UCSD-AML1 (cell line): ENCODE measurements around the gene SLC24A3.
"Not testable (repeated sequence)": the region's sequence is repeated elsewhere in the genome, so short reads cannot be mapped to it uniquely, and the experiment has no call there.

Experiments used
- DNase-seq: peaks from one replicate; lab custom pipeline; 2025; ENCODE audit not compliant: unreplicated experiment; lab: John Stamatoyannopoulos, UW

Gene SLC24A3

GRCh38 chr20:19616620-19617019 is 404.2 kb downstream of the SLC24A3 start:
- DNase-seq, result no peak

GRCh38 chr20:19617256-19617655 is 404.8 kb downstream of the SLC24A3 start:
- DNase-seq, result no peak

DNA sequence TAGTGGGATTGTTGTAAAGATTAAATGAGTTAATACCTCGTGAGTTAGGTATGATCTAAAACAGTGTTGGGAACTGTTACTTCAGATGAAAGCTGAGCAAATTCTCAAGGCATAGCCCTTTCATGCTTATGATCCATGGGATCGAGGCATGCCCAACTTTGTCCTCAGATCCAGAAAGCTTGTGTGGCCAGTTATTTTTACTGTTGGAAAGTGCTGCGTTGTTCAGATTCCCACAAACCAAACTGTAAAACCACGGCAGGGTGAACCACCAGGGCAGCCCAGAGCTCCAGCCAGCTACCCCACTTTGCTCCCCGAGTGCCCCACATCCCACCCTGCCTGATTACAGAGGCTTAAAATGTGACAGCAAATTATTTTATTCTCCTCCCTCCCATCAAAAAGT is 406.3 kb downstream of the SLC24A3 start:
- no peak for DNase-seq

- DNase-seq, result no peak
These were observed 407.5 kb downstream of the SLC24A3 start for GRCh38 chr20:19619904-19620430.

DNA sequence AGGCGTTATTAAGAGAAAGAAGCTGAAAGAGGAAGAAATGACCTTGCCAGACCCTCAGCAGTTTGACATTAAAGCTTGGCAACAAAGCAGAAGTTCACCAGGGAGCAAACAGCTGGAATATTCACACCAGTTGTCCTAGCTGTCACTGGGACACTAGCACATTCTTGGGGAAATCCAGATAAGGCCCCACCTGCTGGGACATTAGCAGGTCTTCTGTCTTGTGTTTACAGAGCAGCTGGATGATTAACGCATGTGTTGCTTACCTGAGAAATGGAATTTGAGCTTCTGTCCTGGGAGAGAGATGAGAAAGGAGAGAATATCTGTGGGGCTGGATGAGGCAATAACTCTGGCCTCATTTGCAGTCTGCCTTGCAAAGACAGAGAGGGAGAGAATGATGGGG is 408.0 kb downstream of the SLC24A3 start:
- no peak for DNase-seq

- no peak for DNase-seq
These were observed 408.6 kb downstream of the SLC24A3 start for GRCh38 chr20:19621072-19621471.

- DNase-seq, result no peak
These were observed 412.0 kb downstream of the SLC24A3 start for GRCh38 chr20:19624221-19624965.

DNA sequence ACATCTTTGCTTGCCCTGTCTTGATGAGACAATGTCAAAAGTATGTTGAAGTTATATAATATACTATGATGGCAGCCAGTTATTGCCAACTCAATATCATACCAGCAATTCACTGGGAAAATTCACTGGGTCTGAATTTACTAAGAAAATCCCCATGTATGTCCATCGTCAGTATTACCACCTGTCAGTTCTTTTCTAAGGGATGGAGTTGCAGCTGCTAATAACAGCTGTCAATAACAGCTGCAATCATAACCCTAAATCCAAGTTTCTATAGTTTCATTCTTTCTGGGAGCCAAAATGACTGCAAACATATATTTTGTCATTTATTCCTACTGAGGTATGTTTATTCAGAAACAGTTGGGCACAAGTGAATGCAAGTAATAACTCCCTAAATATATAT is 413.0 kb downstream of the SLC24A3 start:
- DNase-seq, result no peak

DNA sequence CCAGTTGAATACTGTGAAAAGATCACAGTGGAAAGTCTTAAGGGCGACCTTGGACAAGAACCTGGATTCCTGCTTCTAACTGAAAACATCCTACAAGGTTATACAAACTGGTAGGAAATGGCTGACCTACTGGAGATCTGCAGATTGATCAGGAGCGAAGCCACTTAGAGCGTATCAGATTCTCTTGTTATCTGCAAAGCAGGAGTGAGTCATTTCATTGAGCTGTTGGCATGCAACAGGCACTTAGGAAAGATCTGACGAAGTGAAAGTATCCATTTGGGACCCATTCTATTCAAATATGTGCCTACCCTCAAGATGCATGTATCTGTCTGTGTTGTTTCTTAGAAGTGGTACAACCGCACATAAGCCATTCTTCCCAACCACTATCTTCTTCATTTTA is 414.5 kb downstream of the SLC24A3 start:
- DNase-seq, result no peak

DNA sequence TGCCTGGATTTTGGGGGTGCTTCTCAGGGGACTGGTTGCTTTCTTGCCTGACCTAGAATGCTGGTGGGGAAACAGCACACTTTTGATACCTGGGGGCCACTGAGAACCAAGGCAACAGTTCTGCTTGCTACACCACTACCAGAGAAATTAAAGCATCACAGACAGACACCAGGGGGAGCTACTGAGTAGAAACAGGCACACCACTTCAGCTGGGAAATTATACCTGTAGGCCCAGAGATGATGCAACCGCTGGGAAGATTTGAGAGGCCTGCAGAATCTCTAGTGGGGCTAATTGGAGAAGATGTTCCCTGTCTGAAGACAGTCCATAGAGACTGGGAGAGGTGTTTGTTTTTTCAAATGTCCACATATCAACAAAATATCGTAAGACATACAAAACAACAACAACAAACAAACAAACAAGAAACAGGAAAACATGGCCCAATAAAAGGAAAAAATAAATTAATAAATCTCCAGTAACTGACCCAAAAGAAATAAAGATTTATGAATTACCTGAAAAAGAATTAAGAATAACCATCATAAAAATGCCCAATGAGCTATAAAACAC is 416.2 kb downstream of the SLC24A3 start:
- no peak for DNase-seq

DNA sequence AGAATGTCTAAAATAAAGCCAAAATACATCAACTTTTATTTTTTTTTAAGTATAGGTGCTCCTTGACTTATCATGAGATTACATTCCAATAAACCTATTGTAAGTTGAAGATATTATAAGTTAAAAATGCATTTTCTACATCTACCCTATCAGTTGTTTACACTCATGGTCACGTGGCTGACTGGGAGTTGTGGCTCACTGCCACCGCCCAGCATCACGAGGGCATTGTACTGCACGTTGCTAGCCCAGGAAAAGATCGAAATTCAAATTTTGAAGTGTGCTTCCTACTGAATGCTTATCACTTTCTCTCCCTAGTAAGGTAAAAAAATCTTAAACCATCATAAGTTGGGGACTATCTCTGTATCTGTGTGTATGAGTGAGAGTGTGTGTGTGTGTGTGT is 419.0 kb downstream of the SLC24A3 start:
- DNase-seq, result no peak

GRCh38 chr20:19633985-19634384 is 421.5 kb downstream of the SLC24A3 start:
- DNase-seq, result no peak

GRCh38 chr20:19639471-19640045 is 427.1 kb downstream of the SLC24A3 start:
- DNase-seq, result not testable (repeated sequence)

DNA sequence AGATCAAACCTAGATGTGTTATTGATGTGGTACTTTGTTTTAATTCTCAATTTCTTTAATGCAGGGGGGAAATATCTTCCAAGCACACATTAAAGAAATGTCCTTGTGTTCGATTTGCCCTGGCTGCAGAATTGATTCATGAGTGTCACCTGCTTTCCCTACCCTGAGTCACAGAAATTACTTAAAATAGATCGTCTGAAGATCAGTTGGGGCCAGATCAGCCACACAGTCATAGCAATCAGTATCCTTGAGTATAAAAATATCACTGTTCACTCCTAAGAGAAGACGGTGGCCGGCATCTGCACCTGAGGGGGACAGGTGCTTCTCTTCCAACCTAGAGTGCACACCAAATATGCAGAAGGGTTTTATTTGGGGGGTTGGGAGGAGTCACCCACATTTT is 430.4 kb downstream of the SLC24A3 start:
- no peak for DNase-seq

DNA sequence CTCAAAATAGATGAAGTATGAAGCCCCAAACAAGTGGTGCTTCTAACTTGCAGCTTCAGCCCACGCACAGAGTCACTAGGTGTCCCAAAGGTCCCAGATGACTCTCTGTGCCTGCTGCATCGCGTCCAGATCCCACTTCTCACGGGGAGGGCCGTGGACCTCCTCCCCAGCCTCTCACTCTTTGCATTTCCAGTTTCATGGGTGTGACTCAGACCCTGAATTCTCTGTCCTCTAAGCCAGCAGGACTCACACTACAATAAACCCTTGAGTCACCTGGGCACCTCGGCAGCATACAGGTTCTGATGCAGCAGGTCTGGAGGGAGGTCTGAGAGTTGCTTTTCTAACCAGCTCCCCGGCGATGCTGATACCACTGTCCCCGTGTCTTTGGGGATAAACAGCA is 431.6 kb downstream of the SLC24A3 start:
- no peak for DNase-seq

GRCh38 chr20:19646963-19647362 is 434.5 kb downstream of the SLC24A3 start:
- no peak for DNase-seq

DNA sequence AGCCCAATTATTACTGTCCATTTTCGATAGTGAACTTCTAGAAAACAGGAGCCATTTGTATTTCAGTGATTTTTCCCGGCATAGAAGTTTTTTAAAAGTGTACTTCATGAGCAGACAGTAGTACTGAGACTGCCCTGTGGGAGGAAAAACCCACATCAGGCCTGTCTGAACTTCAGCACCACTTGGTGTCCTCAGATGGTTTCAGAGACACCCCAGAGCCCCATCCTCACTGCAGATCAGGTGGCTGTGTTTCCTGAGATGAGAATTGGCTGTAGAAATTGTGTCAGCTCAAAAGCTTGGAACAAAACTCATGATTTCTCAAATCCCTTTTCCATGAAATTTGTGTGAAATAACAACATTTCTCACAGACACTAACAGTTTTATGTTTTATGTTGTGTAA is 435.6 kb downstream of the SLC24A3 start:
- no peak for DNase-seq

- DNase-seq, result no peak
These were observed 436.6 kb downstream of the SLC24A3 start for GRCh38 chr20:19649041-19649440.

DNA sequence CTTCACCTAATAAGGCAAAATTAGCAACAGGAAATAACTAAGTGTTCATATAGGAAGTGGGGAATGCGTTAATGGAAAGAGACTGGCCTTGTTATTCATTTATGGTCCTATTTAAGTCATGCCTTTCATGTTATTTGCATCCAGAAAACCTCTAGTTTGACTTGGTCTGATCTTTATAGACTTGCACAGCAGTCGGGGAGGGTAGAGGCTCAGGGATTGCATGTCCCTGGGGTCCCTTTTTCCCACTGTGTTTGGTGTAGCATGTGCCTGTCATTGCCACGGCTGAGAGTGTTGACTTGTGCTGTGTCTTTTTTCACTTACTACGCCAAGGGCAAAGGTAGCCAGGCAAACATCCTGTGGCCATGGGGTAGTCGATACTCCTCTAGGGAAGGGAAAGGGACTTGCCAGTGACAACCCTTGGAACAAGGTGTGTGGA is 440.2 kb downstream of the SLC24A3 start:
- DNase-seq, result no peak

- no peak for DNase-seq
These were observed 440.9 kb downstream of the SLC24A3 start for GRCh38 chr20:19653327-19653726.

DNA sequence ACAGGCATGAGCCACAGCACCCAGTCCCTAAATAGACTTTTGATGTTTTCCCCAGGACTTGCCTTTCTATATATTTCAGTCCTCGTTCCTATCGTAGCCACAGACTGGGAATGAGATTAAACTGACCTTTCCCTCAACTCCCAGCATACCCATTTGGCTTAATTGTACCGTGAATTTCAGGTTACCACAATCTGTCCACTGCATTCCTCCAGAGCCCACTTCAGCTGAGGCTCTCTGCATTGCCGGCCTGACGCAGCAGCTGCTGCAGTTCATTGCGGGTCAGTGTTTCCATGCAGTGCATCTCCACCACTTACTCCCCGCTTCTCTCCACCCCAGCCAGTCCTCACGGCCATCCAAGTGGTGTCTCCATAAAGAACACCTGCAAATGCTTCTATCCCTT is 442.5 kb downstream of the SLC24A3 start:
- DNase-seq, result no peak

GRCh38 chr20:19658137-19658536 is 445.7 kb downstream of the SLC24A3 start:
- no peak for DNase-seq
